HG03095 (cell line): ENCODE measurements around the gene MVB12A.

Experiments
- ATAC-seq: cut with Tn5 transposase; IDR thresholded peaks from one replicate; pipeline ENCODE4 v1.9.1; 2021; ENCODE audit warnings: moderate library complexity; ENCODE audit not compliant: unreplicated experiment

MVB12A gene

DNA sequence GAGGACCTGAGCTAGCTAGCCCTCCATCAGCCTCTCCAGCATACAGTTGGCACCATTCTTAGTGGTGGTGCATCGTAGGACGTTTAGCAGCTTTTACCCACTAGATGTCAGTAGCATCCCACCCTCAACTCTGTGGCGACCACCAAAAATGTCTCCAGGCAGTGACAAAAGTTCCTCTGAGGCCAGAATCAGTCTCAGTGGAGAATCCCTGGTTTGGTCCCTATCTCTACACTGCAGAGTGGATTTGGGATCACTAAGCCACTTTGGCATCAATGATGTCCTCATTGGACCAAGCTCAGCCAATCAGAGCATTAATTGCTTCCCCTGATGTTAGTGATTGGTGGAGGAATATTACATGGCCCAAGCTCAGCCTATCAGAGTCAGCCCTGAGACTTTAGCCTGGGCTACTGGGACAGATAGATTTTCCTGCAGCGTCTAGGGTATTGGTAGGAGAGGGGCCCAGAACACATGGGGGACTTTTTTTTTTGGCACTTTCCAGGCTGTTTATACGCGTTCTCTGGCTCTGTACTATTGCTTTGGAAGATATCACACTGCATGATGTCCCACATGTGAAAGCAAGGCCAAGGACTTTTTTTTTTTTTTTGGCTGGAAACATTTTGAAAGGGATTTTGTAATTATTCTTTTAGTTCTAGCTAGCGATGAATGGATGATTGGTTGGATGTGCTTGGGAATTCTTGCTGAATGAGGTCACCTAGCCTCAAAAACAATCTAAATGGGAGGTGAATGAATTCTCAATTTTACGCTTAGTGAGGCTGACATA is 21.6 kb downstream of the MVB12A start:
- ATAC-seq, result no peak

DNA sequence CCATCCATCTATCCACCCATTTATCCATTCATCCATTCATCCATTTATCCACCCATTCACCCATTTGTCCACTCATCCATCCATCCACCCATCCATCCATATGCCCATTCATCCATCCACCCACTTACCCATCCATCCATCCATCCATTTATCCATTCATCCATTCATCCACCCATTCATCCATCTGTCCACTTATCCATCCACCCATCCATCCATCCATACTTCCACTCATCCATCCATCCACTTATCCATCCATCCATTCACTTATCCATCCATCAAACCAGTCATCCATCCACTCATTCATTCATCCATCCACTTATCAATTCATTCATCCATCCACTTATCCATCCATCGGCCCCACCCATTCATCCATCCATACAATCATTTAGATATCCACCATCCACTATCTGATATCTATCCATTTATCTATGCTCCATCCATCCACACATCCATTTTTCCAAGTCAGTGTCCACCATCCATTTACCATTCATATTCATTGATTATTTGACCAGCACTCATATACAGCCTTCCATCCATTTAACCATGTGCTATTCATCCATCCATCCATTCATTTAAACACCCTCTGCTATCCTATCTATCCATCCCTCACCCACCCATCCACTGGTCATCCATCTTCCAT is 25.8 kb downstream of the MVB12A start:
- no peak for ATAC-seq

DNA sequence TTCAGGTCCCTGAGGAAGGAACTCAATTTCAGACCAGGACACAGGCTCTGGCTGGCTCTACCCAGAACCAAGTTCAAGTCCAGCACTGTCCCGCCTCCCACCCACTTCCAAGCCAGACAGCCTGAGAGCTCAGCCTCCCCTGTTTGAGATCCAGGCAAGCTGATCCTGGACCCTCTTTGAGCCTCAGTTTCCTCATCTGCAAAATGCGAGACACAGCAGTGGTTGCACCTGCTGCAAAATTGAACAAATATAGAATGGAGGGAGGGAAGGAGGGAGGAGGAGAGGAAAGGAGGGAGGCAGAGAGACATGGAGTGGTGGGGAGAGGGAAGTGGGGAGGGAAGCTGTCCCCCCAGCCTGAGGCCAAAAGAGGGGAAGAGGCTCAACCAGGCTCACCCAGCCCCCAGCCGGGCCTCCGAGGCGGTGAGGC is 27.9 kb downstream of the MVB12A start:
- ATAC-seq, result no peak

DNA sequence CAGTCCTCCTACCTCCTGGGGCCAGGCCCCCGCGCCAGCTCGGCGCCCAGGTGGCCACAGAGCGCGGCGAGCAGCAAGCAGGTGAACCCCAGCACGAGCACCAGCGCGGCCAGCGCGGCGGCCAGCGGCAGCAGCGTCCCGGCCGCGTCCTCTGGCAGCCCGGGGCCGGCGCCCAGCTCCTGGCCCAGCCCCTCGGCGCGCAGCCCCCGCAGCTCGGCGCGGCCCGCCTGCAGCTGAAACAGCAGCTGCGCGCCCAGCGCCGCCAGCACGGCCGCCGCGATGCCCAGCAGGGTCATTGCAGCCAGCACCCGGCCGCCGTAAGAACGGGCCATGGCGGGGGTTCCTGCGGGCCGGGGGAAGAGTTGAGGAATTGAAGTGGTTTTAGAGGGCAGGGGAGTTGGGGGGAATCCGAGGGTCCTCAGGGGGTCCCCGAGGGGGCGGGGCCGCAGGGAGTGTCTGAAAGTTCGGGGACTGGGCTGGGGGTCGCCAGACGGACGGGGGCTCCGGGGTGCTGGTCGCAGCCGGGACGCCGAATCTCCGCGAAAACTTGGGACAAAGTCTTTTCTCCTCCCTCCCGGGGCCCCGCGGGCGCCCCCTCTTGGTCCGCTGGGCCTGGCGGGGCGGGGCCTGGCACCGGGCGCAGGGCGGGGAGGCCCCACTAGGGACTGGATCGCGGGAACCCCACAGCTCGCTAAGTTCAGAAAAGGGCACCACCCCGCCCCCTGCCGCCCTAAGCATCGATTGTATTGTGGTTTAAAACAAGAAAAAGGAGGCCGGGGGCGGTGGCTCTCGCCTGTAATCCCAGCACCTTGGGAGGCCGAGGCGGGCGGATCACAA is 28.5 kb downstream of the MVB12A start, which contains the start of gene TMEM221:
Gene TMEM221 (minus strand): TSS at position 538 of the 837 bp plus-strand sequence. CDS start 206 bp downstream, at position 332.
- ATAC-seq, result no peak

DNA sequence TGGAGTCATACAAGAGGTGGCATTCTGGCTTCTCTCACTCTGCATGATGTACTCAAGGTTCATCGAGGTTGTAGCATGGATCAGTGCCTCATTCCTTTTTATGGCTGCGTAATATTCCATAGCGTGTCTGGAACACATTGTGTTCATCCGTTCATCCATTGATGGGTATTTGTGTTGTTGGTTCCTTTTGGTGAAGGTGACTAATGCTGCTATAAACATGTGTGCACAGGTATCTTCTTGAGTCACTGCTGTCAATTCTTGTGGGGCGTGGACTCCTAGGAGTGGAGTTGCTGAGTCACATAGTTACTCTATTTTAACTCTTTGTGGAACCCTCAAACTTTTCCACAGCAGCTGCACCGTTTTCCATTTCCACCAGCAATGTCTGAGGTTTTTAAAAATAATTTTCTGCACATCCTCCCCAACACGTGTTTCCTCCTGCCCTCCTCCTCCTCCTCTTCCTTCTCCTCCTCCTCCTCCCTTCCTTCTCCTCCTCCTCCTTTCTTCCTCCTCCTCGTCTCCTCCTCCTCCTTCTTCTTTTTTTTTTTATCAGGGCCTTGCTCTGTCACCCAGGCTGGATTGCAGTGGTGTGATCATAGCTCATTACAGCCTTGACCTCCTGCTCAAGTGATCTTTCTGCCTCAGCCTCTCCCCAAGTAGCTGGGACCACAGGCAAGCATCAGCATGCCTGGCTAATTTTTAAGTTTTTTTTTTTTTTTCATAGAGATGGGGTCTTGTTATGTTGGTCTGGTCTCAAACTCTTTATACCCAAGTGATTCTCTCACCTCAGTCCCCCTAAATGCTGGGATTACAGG is 30.6 kb downstream of the MVB12A start:
- no peak for ATAC-seq

DNA sequence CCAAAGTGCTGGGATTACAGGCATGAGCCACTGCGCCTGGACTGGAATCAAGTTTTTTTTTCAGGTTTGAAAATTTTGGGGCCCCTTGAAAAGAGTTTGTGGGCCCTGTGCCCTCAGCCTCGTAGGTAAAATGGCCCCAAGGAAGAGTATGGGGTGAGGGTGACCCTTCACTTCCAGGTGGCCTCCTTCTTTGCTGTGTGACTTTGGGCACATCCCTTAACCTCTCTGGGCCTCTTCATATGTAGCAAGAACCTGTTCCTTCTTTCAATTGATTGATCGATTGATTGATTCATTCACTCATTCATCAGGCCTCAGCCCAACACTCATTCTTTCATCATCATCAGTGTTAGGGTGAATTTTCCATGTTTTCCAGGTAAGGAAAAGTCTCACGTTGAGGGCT is 32.0 kb downstream of the MVB12A start:
- no peak for ATAC-seq

DNA sequence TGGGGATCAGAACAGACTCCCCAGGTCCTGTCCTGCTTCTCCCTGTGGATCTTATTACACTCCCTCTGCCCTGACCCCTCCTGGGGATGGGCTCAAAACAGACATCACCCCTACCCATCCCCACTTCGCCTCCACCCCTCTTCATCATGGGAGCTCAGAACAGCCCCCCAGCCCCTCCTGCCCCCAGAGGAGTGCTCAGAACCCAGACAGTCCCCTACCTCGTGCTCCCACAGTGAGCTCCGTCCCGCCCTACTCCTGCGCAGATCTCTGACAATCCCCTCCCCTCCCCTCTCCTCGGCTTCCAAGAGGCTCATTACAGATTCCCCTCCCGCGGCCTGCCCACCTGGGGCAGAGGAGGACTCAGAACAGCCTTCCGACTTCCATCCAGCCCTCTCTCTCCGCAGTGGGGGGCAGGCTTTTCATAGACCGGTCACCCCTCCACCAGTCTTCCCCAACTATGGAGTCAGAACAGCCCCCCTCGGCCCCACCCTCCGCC is 34.8 kb downstream of the MVB12A start:
- ATAC-seq, result no peak

DNA sequence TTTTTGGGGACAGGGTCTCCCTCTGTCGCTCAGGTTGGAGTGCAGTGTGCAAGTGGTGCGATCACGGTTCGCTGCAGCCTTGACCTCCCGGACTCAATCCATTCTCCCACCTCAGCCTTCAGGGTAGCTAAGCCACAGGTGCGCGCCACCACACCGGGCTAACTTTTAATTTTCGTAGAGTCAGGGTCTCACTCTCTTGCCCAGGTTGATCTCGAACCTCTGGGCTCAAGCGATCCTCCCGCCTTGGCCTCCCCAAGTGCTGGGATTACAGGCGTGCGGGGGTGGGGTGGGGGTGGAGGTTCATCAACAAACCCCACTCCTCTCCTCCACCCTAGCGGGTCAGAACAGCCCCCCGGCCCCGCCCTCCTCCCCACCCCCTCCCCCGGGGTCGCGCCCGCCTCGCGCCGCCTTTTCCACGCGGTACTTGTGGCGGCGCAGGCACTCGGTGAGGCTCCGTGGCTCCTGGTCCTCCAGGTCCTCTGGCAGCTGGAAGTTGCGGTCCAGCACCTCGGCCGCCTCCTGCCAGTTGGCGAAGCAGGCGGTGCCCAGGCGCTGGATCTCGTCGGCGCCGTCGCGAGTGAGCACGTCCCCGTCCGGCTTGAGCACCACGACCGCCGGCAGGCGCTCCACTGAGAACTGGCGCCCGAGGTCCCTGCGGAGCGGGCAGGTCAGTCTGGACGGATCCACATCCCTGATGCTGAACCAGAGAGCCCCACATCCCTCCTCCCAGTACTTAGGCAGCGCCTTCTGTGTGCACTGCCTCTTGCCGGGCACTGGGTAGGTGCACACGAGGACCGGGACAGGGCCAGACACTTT is 35.7 kb downstream of the MVB12A start:
- ATAC-seq, result no peak

DNA sequence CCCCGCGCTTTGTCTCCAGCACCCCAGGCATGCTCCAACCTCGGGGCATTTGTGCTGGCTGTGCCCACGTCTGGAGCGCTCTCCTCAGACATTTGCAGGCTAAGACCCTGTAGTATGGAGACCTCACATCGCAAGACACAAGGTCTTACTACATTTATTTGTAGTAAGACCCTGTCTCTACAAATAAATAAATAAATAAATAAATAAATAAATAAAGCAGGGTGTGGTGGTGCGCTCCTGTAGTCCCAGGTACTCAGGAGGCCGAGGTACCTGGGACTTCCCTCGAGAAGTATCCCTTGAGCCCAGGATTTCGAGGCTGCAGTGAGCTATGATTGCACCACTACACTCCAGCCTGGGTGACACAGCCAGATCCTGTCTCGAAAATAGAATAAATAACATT is 36.3 kb downstream of the MVB12A start:
- ATAC-seq, result no peak

DNA sequence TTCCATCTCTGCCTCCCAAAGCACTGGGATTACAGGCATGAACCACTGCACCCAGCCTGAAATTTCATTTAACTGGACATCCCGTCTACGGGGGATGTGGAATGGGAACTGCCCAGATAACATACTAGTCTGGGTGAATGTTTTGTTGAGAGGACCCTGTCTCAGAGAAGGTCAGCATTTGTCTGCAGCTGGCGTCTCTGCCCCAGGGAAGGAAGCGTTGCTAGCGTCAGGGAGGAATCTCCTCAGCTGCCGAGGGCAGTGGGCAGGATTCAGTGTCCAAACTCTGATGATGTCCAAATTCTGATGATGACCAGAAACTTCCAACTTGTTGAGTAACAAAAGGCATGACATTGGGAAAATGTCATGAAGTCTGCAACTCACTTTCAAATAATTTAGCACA is 37.8 kb downstream of the MVB12A start:
- ATAC-seq, result no peak

DNA sequence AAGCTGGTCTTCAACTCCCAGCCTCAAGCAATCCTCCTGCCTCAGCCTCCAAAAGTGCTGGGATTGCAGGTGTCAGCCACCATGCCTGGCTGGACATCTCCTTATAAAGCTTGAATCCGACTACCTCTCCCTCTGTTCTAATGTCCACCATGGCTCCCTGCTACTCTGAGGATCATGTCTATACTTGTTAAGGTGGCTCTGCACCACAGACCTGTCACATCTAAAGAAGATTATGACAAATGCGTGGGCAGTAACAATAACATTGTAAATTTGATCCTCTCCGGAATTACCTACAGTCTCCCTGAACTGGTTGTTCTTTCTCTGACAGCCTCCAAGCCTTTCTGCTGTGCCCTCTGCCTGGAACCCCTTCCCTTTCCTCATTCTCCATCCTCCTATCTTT is 39.1 kb downstream of the MVB12A start:
- no peak for ATAC-seq

DNA sequence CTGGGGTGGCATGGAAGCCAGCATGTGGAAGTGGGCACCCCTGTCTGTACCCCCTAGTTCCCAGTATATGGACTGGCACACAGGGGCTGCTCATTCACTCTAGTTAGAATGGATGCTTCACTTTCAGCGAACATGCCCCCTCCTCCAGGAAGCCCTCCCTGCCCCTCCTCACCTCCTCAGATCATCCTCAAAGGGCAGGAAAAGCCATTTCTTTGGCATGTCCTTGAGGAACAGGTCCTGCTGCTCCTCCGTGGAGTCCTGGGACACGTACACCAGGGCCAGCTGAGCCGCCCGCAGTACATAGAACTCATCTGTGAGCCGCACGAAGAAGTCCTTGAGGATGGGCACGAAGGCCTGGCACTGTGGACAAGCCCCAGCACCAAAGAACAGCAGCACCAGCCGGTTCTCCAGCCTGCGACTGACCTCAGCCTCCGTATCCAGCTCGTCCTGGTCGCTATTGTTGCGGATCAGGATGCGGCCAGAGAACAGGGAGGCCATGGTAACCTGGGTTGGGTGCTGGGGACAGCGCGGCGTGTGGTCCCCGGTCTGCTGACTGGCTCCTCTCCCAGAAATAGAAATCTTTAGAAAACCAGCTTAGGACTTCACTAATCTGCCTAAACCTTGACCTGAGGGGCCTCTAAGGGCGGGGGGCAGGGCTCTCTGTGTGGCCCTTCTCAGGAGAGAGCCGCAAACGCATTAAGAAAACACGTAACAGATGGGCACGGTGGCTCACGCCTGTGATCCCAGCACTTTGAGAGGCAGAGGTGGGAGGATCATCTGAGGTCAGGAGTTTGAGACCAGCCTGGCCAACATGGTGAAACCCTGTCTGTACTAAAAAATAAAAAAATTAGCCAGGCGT is 40.8 kb downstream of the MVB12A start, which contains the start of gene NXNL1:
Gene NXNL1 (minus strand): TSS at position 555 of the 859 bp plus-strand sequence. CDS start 57 bp downstream, at position 498.
- no peak for ATAC-seq

DNA sequence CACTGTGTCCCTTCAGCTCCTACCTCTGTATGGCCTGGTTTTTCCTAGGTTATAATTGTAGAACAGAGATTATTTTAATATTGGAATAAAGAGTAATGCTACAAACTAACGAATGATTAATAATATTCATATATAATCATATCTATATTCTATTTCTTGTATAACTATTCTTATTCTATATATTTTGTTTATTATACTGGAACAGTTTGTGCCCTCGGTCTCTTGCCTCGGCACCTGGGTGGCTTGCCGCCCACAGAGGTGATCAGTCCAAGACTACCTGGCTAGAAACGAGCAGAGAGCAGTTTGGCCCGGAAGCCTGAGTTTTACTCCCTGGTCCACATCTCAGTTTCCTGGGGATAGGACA is 46.6 kb downstream of the MVB12A start:
- ATAC-seq, result no peak

DNA sequence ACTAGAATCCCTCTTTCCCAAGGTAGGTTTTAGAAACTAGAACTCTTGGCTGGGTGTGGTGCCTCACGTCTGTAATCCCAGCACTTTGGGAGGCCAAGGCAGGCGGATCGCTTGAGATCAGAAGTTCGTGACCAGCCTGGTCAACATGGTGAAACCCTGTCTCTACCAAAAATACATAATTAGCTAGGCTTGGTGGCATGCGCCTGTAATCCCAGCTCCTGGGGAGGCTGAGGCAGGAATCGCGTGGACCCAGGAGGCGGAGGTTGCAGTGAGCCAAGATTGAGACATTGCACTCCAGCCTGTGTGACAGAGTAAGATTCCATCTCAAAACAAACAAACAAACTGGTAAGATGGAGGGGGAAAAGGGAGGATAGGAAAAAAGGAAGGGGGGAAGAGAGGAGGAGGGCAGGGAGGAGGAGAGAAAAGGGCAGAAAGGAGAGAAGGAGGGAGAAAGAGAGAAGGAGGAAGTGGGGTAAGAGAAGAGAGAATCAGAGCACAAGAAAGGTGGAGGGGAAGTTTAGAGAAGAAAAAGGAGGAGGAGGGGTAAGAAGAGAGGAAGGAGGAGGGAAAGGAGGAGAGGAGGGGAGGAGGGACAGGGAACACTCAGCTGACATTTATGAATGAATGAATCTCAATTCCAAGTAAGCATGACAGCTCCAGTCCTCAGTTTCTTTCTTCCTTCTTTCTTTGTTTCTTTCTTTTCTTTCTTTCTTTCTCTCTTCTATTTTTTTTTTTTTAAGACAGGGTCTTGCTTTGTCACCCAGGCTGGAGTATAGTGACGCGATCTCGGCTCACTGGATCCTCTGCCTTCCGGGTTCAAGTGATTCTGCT is 47.8 kb downstream of the MVB12A start:
- ATAC-seq, result no peak

DNA sequence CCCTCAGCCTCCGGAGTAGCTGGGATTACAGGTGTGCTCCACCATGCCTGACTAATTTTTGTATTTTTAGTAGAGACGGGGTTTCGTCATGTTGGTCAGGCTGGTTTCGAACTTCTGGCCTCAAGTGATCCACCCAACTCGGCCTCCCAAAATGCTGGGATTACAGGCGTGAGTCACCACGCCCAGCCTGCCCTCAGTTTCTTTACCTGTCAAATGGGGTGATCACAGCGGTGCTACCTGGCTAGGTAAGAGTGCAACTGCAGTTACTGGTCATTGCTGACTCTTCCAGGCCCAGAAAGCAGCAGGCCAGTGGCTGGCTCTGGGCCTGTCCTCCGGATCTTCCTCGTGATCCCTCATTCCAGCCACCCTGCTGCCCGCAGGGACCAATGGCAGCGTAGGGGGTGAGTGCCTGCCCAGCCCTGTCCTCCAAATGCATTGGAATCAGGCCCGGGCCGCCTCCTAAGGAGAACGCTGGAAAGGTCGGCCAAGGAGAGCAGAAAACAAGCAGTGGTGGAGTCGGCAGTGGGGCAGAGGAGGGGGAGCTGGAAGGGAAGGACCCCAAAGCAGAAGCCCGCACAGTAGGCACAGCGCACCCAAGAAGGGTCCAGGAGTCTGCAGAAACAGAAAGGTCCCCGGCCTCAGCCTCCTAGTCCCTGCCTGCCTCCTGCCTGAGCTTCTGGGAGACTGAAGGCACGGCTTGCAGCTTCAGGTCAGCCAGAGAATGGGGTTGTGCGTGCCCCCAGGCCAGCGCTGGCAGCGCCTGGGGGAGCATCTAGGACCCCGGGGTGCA is 48.6 kb downstream of the MVB12A start:
- ATAC-seq, result no peak

DNA sequence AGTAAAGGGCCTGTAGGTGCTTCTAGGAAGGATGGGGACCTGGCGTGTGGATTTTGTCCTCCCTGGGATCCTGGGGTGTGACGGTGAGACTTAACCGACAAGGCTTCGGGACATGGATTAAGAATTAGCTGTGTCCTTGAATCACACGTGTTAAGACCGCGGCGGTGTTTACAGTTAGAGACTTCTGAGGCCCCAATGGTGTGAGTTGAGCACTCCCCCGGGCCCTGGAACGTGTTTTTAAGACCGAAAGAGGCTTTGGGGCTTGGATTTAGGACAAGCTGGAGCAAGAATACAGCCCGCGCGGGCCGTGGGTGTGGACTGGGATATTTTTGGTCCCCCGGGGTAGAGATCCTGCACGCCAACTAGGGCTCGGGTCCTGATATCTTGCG is 49.2 kb downstream of the MVB12A start:
- no peak for ATAC-seq

DNA sequence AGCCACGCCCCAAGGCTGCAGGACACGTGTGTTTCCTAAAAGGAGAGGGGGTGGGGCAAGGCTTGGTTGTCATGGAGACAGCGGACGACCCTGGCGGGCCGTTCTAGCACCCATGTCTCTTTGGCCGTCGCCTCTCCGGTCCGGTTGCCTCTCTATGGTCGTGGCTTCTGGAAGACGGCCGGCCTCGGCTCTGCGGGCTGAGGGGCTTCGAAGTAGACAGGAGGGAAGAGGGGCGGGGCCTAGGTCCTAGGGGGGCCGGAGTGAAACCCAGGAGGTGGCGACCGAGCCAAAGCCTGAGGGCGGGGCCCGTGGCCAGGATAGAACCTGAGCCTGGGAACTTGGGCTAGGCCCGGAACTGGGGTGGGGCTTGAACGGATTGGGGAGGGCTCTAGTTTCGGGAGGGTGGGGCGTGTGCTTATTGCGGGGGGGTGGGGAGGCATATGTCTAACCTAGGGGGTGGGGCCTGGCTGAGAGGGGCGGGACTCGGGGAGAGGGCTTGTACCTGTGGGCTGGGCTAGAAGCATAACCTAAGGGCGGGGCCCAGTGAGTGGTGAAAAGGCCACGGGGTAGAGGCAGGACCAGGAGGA is 49.7 kb downstream of the MVB12A start:
- ATAC-seq, result peak; percentile 43
